Ovary (tissue), 9 donors: ENCODE results near the gene ENAH. TPM values are rescaled to one million over a fixed set of nuclear protein-coding genes. Genes with fewer than 3 reads are reported as not detected.
A peak's percentile ranks its signal among the peaks of the same experiment; 100 is the strongest.

Experiments
- DNase-seq, 5 donors: peaks; one replicate each; pipeline ENCODE4 v3.0.0-alpha.2; 2019 to 2020
- H3K27ac ChIP-seq, 2 donors: fragments of 200-600 bp; one replicate each; pipeline versions ENCODE4 v1.5.1 to v1.8.0; 2019 to 2022
- H3K27me3 ChIP-seq: fragments of 200-600 bp; one replicate; pipeline ENCODE4 v1.8.0; 2022
- H3K36me3 ChIP-seq: fragments of 200-600 bp; sonication (generic); one replicate; pipeline ENCODE4 v1.5.1; 2019
- H3K4me1 ChIP-seq: one replicate; pipeline ENCODE4 v1.8.1; 2013; ENCODE audit warnings: mild to moderate bottlenecking, moderate library complexity; ENCODE audit not compliant: insufficient read depth
- H3K4me3 ChIP-seq: fragments of 200-600 bp; sonication (generic); one replicate; pipeline ENCODE4 v1.5.1; 2017
- H3K9me3 ChIP-seq, 2 donors: fragments of 200-600 bp in 1 of 2; sonication (generic) in 1 of 2; one replicate each; pipeline versions ENCODE4 v1.5.1 to v1.8.1; 2013 to 2019; ENCODE audit warnings: mild to moderate bottlenecking in 1 of 2, moderate library complexity in 1 of 2
- EP300 ChIP-seq: sonication (generic); formaldehyde crosslinking; IDR thresholded peaks from one replicate; pipeline ENCODE4 v1.6.1; 2017; ENCODE audit warnings: antibody characterized with exemption
- POLR2A ChIP-seq: fragments of 450-650 bp; IDR thresholded peaks from one replicate; pipeline ENCODE4 v1.6.1; 2017; ENCODE audit warnings: antibody characterized with exemption, mild to moderate bottlenecking, moderate library complexity
- WGBS, 3 donors: extraction: QIAGEN DNeasy Blood & Tissue Kit in 1 of 3; methylation state at CpG; one replicate each; pipeline versions ENCODE4 v1.1.5 to v1.1.7; 2013 to 2017; 5-methylcytosine and 5-hydroxymethylcytosine counted together
- intact Hi-C, 4 donors: fragments of 100-400 bp; cut with DNase I; formaldehyde crosslinking; loops; one replicate each; pipeline versions ENCODE4 v1.11.0 to v1.15.1; 2022 to 2023
- polyA plus RNA-seq, 2 donors: library from polyadenylated mRNA; stranded (reverse); fragments of 200-250 nt in 1 of 2; fragments of 350-450 nt in 1 of 2; fragmentation: Illumina TruSeq in 1 of 2; extraction: RNeasy Lipid Tissue Mini Kit (QIAGEN cat#74804) in 1 of 2; gene quantifications; one replicate each; pipeline ENCODE4 v1.2.3, GENCODE V29; 2013 to 2014
- total RNA-seq, 7 donors: library from RNA; depleted of rRNA in 2 of 7; stranded (reverse); fragments of >200 nt in 2 of 7; fragmentation: NEBNext Ultra II Directional in 3 of 7; extraction: Animal tissue kit (Norgen Biotek cat#: 25700) in 3 of 7; gene quantifications; one replicate each; pipeline versions ENCODE4 v1.1.0 to v1.2.4, GENCODE V29; 2016 to 2023
- TF ChIP-seq, protein P1 (sequence below), 3 donors: fragments of 450-650 bp in 2 of 3; fragments of 200-600 bp in 1 of 3; IDR thresholded peaks; one replicate each; pipeline versions ENCODE4 v1.5.1 to v1.8.0; 2016 to 2022; ENCODE audit warnings: antibody characterized with exemption in 3 of 3, mild to moderate bottlenecking in 1 of 3
- donor health status: DM: no; HTN: no; CAD: no; lungs with moderate emphysema.
- donor health status: DM: no; HTN: no; CAD: no.
- donor health status: Bipolar disorder and iron deficiency.
- donor health status: DM: yes; HTN: yes; CAD: no.
- donor health status: DM: no; HTN: no; CAD: no.
- donor health status: DM: yes; HTN: yes; CAD: no.

The ENAH gene
- total and polyA plus RNA-seq, 9 donors: 33.4 to 137 (median 88.6) TPM

DNA sequence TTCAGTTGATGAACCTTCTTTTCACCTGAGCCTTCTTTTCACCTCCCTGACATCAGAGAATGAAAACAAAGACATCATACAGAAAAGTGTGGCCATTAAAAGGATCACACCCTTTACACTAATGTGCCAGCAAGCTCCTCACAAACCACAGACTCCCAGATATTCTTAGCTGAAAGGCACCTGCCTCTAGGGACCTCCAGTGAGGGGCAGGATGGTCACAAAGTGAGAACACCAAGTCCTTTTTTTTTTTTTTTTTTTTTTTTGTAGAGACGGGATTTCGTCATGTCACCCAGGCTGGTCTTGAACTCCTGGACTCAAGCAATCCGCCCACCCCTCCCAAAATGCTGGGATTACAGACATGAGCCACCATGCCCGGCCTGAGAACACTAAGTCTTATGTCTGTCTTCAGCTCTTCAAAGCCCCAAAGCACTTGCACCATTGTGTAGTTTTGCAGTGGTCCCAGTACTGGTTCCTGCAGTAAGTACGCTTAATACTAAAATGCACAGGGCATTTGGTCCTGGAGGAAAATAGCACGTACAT lies 166.9 kb downstream of the ENAH start:
- peak in 1 of 5 donors; percentile 2 for DNase-seq
- Histone ChIP-seq H3K9me3 (no peaks in the 10 kb centered on the region), H3K4me3 (no peak overlapping the region), H3K4me1 (peaks cover 3% of the 10 kb centered on the region), H3K36me3 (no peaks in the 10 kb centered on the region), H3K27ac (no peak overlapping the region), H3K27me3 (no peaks in the 10 kb centered on the region)
- intact Hi-C loops: loop anchor here in 2 of 4 donors (10.0 kb wide), 1 partner anchor 169 kb away; the partner anchor contains the start of gene ENAH (in 2 of the 2)
- TF ChIP-seq EP300 (no peak), POLR2A (no peak)
- TF ChIP-seq, protein P1, sequence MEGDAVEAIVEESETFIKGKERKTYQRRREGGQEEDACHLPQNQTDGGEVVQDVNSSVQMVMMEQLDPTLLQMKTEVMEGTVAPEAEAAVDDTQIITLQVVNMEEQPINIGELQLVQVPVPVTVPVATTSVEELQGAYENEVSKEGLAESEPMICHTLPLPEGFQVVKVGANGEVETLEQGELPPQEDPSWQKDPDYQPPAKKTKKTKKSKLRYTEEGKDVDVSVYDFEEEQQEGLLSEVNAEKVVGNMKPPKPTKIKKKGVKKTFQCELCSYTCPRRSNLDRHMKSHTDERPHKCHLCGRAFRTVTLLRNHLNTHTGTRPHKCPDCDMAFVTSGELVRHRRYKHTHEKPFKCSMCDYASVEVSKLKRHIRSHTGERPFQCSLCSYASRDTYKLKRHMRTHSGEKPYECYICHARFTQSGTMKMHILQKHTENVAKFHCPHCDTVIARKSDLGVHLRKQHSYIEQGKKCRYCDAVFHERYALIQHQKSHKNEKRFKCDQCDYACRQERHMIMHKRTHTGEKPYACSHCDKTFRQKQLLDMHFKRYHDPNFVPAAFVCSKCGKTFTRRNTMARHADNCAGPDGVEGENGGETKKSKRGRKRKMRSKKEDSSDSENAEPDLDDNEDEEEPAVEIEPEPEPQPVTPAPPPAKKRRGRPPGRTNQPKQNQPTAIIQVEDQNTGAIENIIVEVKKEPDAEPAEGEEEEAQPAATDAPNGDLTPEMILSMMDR (IDR thresholded peaks at IDR 0.05): no peak
- WGBS, 3 donors: 91 to 94% (median 94%) methylated on average over 6 of the region's 6 CpGs

DNA sequence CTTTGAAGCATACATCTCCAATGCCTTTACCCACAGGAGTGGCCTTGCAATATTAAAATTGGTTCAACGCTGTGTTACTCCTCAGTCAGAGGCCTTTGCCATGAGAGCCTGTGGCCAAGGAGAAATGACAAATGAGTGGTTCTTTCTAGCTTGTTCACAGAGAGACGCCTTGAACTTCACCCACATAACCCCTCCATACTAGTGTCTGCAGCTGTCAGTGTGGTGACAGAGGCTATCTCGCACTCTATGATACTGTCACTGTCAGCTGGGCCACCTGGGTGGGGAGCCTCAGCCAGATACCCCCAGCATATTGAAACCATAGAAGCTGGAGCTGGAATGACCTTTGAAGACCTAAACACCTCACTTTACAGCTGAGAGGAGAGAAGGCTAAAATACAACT lies 167.7 kb downstream of the ENAH start:
- Histone ChIP-seq H3K4me1 (peaks cover 3% of the 10 kb centered on the region), H3K27me3 (no peaks in the 10 kb centered on the region), H3K9me3 (no peaks in the 10 kb centered on the region), H3K4me3 (no peak overlapping the region), H3K36me3 (no peaks in the 10 kb centered on the region), H3K27ac (no peak overlapping the region)
- intact Hi-C loops: loop anchor here in 2 of 4 donors (10.0 kb wide), 1 partner anchor 170 kb away; the partner anchor contains the start of gene ENAH (in 2 of the 2)
- TF ChIP-seq EP300: no peak
- no peak for TF ChIP-seq POLR2A
- TF ChIP-seq, protein P1 (IDR thresholded peaks at IDR 0.05): no peak
- DNase-seq: peak in 1 of 5 donors; percentile 4
- WGBS, 3 donors: 73 to 93% (median 79%) methylated on average over 3 of the region's 3 CpGs

DNA sequence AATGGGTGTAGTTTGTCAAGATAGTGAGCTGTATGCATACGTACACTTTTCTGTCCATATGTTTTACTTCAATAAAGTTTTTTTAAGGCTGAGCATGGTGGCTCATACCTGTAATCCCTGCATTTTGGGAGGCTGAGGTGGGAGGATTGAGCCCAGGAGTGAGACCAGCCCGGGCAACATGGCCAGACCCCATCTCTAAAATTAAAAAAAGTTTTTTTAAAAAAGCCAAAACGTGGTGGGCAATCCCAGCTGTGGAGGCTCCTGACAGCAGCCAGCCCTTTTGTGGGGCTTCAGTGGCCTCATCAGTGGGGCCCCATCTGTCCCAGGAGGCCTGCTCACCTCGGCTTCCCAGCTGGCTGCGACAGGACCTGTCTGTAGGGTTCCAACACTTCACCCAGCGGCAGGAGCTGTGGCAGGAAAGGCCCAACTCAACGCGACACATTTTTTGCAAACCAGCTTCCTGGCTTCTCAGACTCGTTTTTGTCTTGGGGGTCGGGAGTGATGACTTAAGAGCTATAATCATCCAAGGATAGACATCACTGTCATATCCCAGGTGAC lies 168.2 kb downstream of the ENAH start:
- H3K27me3 ChIP-seq: no peaks in the 10 kb centered on the region
- H3K36me3 ChIP-seq: no peaks in the 10 kb centered on the region
- H3K4me3 ChIP-seq: no peak overlapping the region
- no peak overlapping the region for H3K27ac ChIP-seq
- 55 to 67% (median 64%) methylated on average over 10 of the region's 10 CpGs for WGBS, 3 donors
- peak in 1 of 5 donors; percentile 3 for DNase-seq
- H3K4me1 ChIP-seq: peaks cover 3% of the 10 kb centered on the region
- TF ChIP-seq, protein P1 (IDR thresholded peaks at IDR 0.05): no peak
- TF ChIP-seq POLR2A (no peak), EP300 (no peak)
- no peaks in the 10 kb centered on the region for H3K9me3 ChIP-seq
- intact Hi-C loops: loop anchor here in 2 of 4 donors (5.0 to 10.0 kb wide), 2 partner anchors 170 to 288 kb away; partner anchors contain the start of gene ENAH (in 2 of the 2)

GRCh38 chr1:225483818-225484656 lies 168.9 kb downstream of the ENAH start:
- no peak for TF ChIP-seq POLR2A
- no peak for TF ChIP-seq EP300
- Histone ChIP-seq H3K4me3 (no peak overlapping the region), H3K27me3 (no peaks in the 10 kb centered on the region), H3K4me1 (peaks cover 3% of the 10 kb centered on the region), H3K9me3 (no peaks in the 10 kb centered on the region), H3K27ac (no peak overlapping the region), H3K36me3 (no peaks in the 10 kb centered on the region)
- intact Hi-C loops: loop anchor here in 2 of 4 donors (5.0 to 10.0 kb wide), 2 partner anchors 171 to 288 kb away; partner anchors contain the start of gene ENAH (in 2 of the 2)
- WGBS, 3 donors: 52 to 67% (median 56%) methylated on average over 23 of the region's 23 CpGs
- peak in 1 of 5 donors; percentile 12 for DNase-seq
